T-helper 1 cell (primary cell): Measurements from ENCODE around the gene OTOP3.
"Not testable (repeated sequence)": the region's sequence is repeated elsewhere in the genome, so short reads cannot be mapped to it uniquely, and the experiment has no call there.

Experiments
- DNase-seq, 5 donors: peaks; one replicate each; pipeline ENCODE4 v3.0.0-alpha.2; 2012 to 2020

OTOP3 gene

GRCh38 chr17:74962622-74963394, 27.1 kb downstream of the OTOP3 start:
- DNase-seq: no peak

GRCh38 chr17:74963656-74964055, 28.0 kb downstream of the OTOP3 start:
- DNase-seq: no peak

- no peak for DNase-seq
These were observed 28.6 kb downstream of the OTOP3 start for GRCh38 chr17:74964246-74964761.

GRCh38 chr17:74964988-74965622, 29.4 kb downstream of the OTOP3 start:
- no peak for DNase-seq

GRCh38 chr17:74968361-74968780, 32.7 kb downstream of the OTOP3 start:
- no peak for DNase-seq

- not testable (repeated sequence) for DNase-seq
These were observed 33.8 kb downstream of the OTOP3 start for GRCh38 chr17:74969501-74969900.

- no peak for DNase-seq
These were observed 34.7 kb downstream of the OTOP3 start for GRCh38 chr17:74970395-74970794.

- no peak for DNase-seq
These were observed 35.6 kb downstream of the OTOP3 start for GRCh38 chr17:74971069-74971841.

- DNase-seq: no peak
These were observed 36.1 kb downstream of the OTOP3 start for GRCh38 chr17:74971842-74972106.

- peak; percentile 39 to 82 (median 73) for DNase-seq
These were observed 36.6 kb downstream of the OTOP3 start, which contains the start of gene HID1 for GRCh38 chr17:74972107-74972972. Gene HID1 (minus strand): TSS chr17:74972759. CDS start chr17:74972656, 103 bp downstream.

GRCh38 chr17:74972973-74973328, 37.3 kb downstream of the OTOP3 start:
- DNase-seq: no peak

- no peak for DNase-seq
These were observed 40.2 kb downstream of the OTOP3 start for GRCh38 chr17:74975943-74976342.

GRCh38 chr17:74977802-74978201, 42.1 kb downstream of the OTOP3 start:
- no peak for DNase-seq

GRCh38 chr17:74978240-74978639, 42.5 kb downstream of the OTOP3 start:
- DNase-seq: no peak

GRCh38 chr17:74979408-74980146, 43.9 kb downstream of the OTOP3 start:
- DNase-seq: no peak

- no peak for DNase-seq
These were observed 45.8 kb downstream of the OTOP3 start for GRCh38 chr17:74981318-74981978.

GRCh38 chr17:74981979-74982662, 46.4 kb downstream of the OTOP3 start:
- DNase-seq: peak; percentile 70 to 87 (median 78)

- not testable (repeated sequence) for DNase-seq
These were observed 47.1 kb downstream of the OTOP3 start for GRCh38 chr17:74982663-74983313.

GRCh38 chr17:74986206-74986576, 50.5 kb downstream of the OTOP3 start:
- no peak for DNase-seq

- DNase-seq: peak; percentile 83 to 92 (median 89)
These were observed 51.8 kb downstream of the OTOP3 start, which contains the start of gene CDR2L for GRCh38 chr17:74987418-74987908. Gene CDR2L (plus strand): TSS chr17:74987632. CDS start chr17:74988044, 412 bp downstream.
